Breast epithelium (tissue), 4 donors: ENCODE measurements around the gene CSMD2. TPM values are rescaled to one million over a fixed set of nuclear protein-coding genes. Genes with fewer than 3 reads are reported as not detected.

Source experiments
- DNase-seq, 2 donors: peaks; one replicate each; pipeline ENCODE4 v3.0.0-alpha.2; 2019; ENCODE audit warnings: low spot score in 2 of 2
- H3K27ac ChIP-seq, 2 donors: fragments of 200-600 bp; sonication (generic) in 1 of 2; one replicate each; pipeline ENCODE4 v1.5.1; 2016 to 2019; ENCODE audit warnings: mild to moderate bottlenecking in 1 of 2
- H3K27me3 ChIP-seq, 2 donors: fragments of 200-600 bp; sonication (generic) in 1 of 2; one replicate each; pipeline versions ENCODE4 v1.5.1 to v1.6.0; 2017 to 2019; ENCODE audit warnings: control low read depth in 1 of 2, mild to moderate bottlenecking in 1 of 2
- H3K36me3 ChIP-seq: fragments of 200-600 bp; one replicate; pipeline ENCODE4 v1.5.1; 2019
- H3K4me1 ChIP-seq, 2 donors: fragments of 200-600 bp; sonication (generic); one replicate each; pipeline ENCODE4 v1.5.1; 2016 to 2019; ENCODE audit warnings: control low read depth in 1 of 2
- H3K4me3 ChIP-seq, 3 donors: fragments of 200-600 bp; sonication (generic); 1 replicate in 2 of 3; 2 replicates in 1 of 3; pipeline ENCODE4 v1.5.1; 2016 to 2019; ENCODE audit warnings: mild to moderate bottlenecking in 3 of 3, moderate library complexity in 2 of 3
- H3K9me3 ChIP-seq, 2 donors: fragments of 200-600 bp; sonication (generic) in 1 of 2; one replicate each; pipeline ENCODE4 v1.5.1; 2016 to 2019; ENCODE audit warnings: control low read depth in 1 of 2
- CTCF ChIP-seq, 3 donors: fragments of 450-650 bp; IDR thresholded peaks; one replicate each; pipeline ENCODE4 v1.5.1; 2016 to 2017; ENCODE audit warnings: antibody characterized with exemption in 3 of 3, mild to moderate bottlenecking in 3 of 3, moderate library complexity in 3 of 3
- POLR2A ChIP-seq: fragments of 450-650 bp; IDR thresholded peaks from one replicate; pipeline ENCODE4 v1.6.1; 2016; ENCODE audit warnings: antibody characterized with exemption, mild to moderate bottlenecking, moderate library complexity
- POLR2AphosphoS5 ChIP-seq, 3 donors: sonication (generic); formaldehyde crosslinking; IDR thresholded peaks; one replicate each; pipeline ENCODE4 v1.6.1; 2017; ENCODE audit warnings: antibody characterized with exemption in 3 of 3
- intact Hi-C: fragments of 100-400 bp; cut with DNase I; formaldehyde crosslinking; loops from one replicate; pipeline ENCODE4 v1.15.1; 2023; ENCODE audit warnings: low total_unique reads
- total RNA-seq, 3 donors: library from RNA; depleted of rRNA; stranded (reverse); fragments of >200 nt; gene quantifications; one replicate each; pipeline ENCODE4 v1.1.0, GENCODE V29; 2016

Gene CSMD2
- total RNA-seq, 3 donors from 2014 or later: 0.33 to 2.6 (median 0.44) TPM

- Histone ChIP-seq H3K27ac (no peak overlapping the region), H3K36me3 (no peaks in the 10 kb centered on the region), H3K9me3 (no peaks in the 10 kb centered on the region), H3K27me3 (no peaks in the 10 kb centered on the region), H3K4me3 (no peak overlapping the region), H3K4me1 (no peaks in the 10 kb centered on the region)
- no peak for TF ChIP-seq CTCF (IDR thresholded peaks at IDR 0.05)
- no peak for TF ChIP-seq POLR2A
- no peak for TF ChIP-seq POLR2AphosphoS5 (IDR thresholded peaks at IDR 0.05)
- DNase-seq: no peak
- intact Hi-C loops: no loop called here
These were observed 37.7 kb downstream of the CSMD2 start for GRCh38 chr1:34127006-34128000.

GRCh38 chr1:34126486-34126885 lies 38.5 kb downstream of the CSMD2 start:
- no peaks in the 10 kb centered on the region for H3K27me3 ChIP-seq
- no peaks in the 10 kb centered on the region for H3K36me3 ChIP-seq
- no peaks in the 10 kb centered on the region for H3K9me3 ChIP-seq
- no peak for TF ChIP-seq CTCF (IDR thresholded peaks at IDR 0.05)
- no peak for TF ChIP-seq POLR2A
- no peak for TF ChIP-seq POLR2AphosphoS5 (IDR thresholded peaks at IDR 0.05)
- no peak overlapping the region for H3K4me3 ChIP-seq
- intact Hi-C loops: no loop called here
- no peak overlapping the region for H3K27ac ChIP-seq
- no peaks in the 10 kb centered on the region for H3K4me1 ChIP-seq
- no peak for DNase-seq

- intact Hi-C loops: no loop called here
- no peaks in the 10 kb centered on the region for H3K9me3 ChIP-seq
- no peak overlapping the region for H3K27ac ChIP-seq
- no peak for DNase-seq
- H3K4me3 ChIP-seq: no peak overlapping the region
- TF ChIP-seq CTCF (IDR thresholded peaks at IDR 0.05) (no peak), POLR2A (no peak), POLR2AphosphoS5 (IDR thresholded peaks at IDR 0.05) (no peak)
- H3K36me3 ChIP-seq: no peaks in the 10 kb centered on the region
- H3K4me1 ChIP-seq: no peaks in the 10 kb centered on the region
- H3K27me3 ChIP-seq: no peaks in the 10 kb centered on the region
These were observed 39.2 kb downstream of the CSMD2 start for GRCh38 chr1:34125721-34126380.

- intact Hi-C loops: no loop called here
- Histone ChIP-seq H3K27ac (no peak overlapping the region), H3K9me3 (peaks cover 9 to 12% of the 10 kb centered on the region in 2 donors), H3K36me3 (no peaks in the 10 kb centered on the region), H3K4me3 (no peak overlapping the region), H3K27me3 (no peaks in the 10 kb centered on the region), H3K4me1 (no peaks in the 10 kb centered on the region)
- DNase-seq: no peak
- TF ChIP-seq POLR2A (no peak), POLR2AphosphoS5 (IDR thresholded peaks at IDR 0.05) (no peak), CTCF (IDR thresholded peaks at IDR 0.05) (no peak)
These were observed 42.7 kb downstream of the CSMD2 start for GRCh38 chr1:34122080-34122932.
